Measurements from ENCODE around the gene DKK3. TPM values are rescaled to one million over a fixed set of nuclear protein-coding genes. Genes with fewer than 3 reads are reported as not detected.

The DKK3 gene
- total and polyA plus RNA-seq, 2 of the 13 experiments (the other 11 are each of a cell fraction or from before 2014, with no cell fraction given) = 0.09 to 0.67 TPM

DNA sequence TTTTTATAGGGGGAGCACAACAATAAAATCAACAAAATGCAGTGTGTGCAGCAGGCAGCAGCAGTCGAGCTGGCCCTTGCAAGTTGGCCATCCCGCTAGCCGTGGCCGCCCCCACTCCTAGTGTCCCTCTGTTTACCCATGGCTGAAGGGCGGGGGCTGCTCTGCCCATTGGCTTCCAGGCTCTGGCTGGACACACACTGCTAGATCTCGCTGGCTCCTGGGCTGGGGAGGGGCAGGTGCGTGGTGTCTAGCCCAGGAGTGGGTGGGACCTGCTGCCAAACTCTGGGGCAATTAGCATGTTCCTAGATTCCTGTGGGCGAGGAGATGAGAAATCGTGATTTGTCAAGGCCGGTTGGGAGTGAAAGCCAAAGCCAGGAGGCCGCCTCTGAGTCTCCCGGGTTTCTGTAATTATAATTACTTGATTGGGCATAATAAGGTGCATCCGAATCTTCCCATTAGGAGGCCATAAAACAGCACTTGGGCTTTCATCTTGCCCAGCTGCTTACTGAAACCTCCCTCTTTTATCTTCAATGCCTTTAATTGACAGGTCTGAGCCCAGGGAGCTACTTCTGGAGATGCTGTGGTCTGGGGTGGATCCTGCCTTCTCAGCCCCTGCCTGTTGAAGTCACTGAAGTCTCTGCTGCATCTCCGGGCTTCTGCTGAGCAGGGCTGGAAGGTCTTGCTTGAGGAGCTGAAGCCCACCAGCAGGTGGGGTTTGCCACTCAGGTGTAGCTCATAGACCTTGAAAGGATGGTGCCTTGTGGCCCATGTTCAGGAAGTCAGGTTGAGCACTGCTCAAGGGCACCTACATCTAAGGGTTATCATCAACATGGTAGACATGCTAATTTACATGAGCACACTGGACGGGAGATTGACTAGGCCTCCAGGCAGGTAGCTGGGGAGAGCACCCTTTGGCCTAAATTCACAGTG, 44.5 kb upstream of the DKK3 start (continued):
- TF ChIP-seq CSRNP2 (CRISPR knock-in tag; conservative IDR thresholded peaks at IDR 0.05; ENCODE audit: low read depth) = no peak
- no peak for TF ChIP-seq ZKSCAN1 (IDR thresholded peaks at IDR 0.05; ENCODE audit: low read length)
- TF ChIP-seq ZSCAN12 (CRISPR knock-in tag; IDR thresholded peaks at IDR 0.05) = no peak
- TF ChIP-seq SALL1 (CRISPR knock-in tag; IDR thresholded peaks at IDR 0.05) = no peak
- TF ChIP-seq KDM3A (CRISPR knock-in tag; IDR thresholded peaks at IDR 0.05; ENCODE audit: low read depth) = no peak
- TF ChIP-seq STAG1 (CRISPR knock-in tag; IDR thresholded peaks at IDR 0.05) = peak; percentile 47
- TF ChIP-seq FOXA1 (IDR thresholded peaks at IDR 0.05) = no peak
- 0 out of 2 replicates have a peak, but pooled peaks have one; percentile 17 for TF ChIP-seq FOXA1 (CRISPR knock-in tag; IDR thresholded peaks at IDR 0.05)
- no peak for TF ChIP-seq MIER2 (CRISPR knock-in tag; IDR thresholded peaks at IDR 0.05)
- TF ChIP-seq NPAS2 (CRISPR knock-in tag; IDR thresholded peaks at IDR 0.05; ENCODE audit: borderline replicate concordance) = no peak
- no peak for TF ChIP-seq RFX3 (CRISPR knock-in tag; IDR thresholded peaks at IDR 0.05)
- no peak for TF ChIP-seq KLF12 (CRISPR knock-in tag; IDR thresholded peaks at IDR 0.05; ENCODE audit: borderline replicate concordance)
- no peak for TF ChIP-seq NFIC (IDR thresholded peaks at IDR 0.05; ENCODE audit: low read length)
- TF ChIP-seq PATZ1 (CRISPR knock-in tag; IDR thresholded peaks at IDR 0.05) = 0 out of 2 replicates have a peak, but pooled peaks have one; percentile 11
- TF ChIP-seq GFI1 (CRISPR knock-in tag; IDR thresholded peaks at IDR 0.05; ENCODE audit: borderline replicate concordance) = no peak
- no peak for TF ChIP-seq ZFP41 (CRISPR knock-in tag; IDR thresholded peaks at IDR 0.05; ENCODE audit: borderline replicate concordance)
- no peak for TF ChIP-seq ZNF781 (CRISPR knock-in tag; IDR thresholded peaks at IDR 0.05; ENCODE audit: borderline replicate concordance, not compliant biosample characterization)
- TF ChIP-seq, protein P1, sequence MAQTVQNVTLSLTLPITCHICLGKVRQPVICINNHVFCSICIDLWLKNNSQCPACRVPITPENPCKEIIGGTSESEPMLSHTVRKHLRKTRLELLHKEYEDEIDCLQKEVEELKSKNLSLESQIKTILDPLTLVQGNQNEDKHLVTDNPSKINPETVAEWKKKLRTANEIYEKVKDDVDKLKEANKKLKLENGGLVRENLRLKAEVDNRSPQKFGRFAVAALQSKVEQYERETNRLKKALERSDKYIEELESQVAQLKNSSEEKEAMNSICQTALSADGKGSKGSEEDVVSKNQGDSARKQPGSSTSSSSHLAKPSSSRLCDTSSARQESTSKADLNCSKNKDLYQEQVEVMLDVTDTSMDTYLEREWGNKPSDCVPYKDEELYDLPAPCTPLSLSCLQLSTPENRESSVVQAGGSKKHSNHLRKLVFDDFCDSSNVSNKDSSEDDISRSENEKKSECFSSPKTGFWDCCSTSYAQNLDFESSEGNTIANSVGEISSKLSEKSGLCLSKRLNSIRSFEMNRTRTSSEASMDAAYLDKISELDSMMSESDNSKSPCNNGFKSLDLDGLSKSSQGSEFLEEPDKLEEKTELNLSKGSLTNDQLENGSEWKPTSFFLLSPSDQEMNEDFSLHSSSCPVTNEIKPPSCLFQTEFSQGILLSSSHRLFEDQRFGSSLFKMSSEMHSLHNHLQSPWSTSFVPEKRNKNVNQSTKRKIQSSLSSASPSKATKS (CRISPR knock-in tag; IDR thresholded peaks at IDR 0.05) = no peak
- no peak for TF ChIP-seq ATF4 (CRISPR knock-in tag; IDR thresholded peaks at IDR 0.05)

Data from HepG2 (cell line).